ENCODE results near the gene ABHD11.

GRCh38 chr7:73734619-73735527 is 3.7 kb downstream of the ABHD11 start:
- TF ChIP-seq, protein P1, sequence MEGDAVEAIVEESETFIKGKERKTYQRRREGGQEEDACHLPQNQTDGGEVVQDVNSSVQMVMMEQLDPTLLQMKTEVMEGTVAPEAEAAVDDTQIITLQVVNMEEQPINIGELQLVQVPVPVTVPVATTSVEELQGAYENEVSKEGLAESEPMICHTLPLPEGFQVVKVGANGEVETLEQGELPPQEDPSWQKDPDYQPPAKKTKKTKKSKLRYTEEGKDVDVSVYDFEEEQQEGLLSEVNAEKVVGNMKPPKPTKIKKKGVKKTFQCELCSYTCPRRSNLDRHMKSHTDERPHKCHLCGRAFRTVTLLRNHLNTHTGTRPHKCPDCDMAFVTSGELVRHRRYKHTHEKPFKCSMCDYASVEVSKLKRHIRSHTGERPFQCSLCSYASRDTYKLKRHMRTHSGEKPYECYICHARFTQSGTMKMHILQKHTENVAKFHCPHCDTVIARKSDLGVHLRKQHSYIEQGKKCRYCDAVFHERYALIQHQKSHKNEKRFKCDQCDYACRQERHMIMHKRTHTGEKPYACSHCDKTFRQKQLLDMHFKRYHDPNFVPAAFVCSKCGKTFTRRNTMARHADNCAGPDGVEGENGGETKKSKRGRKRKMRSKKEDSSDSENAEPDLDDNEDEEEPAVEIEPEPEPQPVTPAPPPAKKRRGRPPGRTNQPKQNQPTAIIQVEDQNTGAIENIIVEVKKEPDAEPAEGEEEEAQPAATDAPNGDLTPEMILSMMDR (IDR thresholded peaks at IDR 0.05) = peak in 3 of 4 experiments; percentile 65 to 77 (median 70)
- no peak for TF ChIP-seq POLR2A (IDR thresholded peaks at IDR 0.05)

All from gastroesophageal sphincter (tissue), 3 donors.